Breast epithelium (tissue), 3 donors: Measurements from ENCODE around the gene TFCP2L1.

Experiments used
- POLR2A ChIP-seq: fragments of 450-650 bp; IDR thresholded peaks from one replicate; pipeline ENCODE4 v1.6.1; 2016; ENCODE audit warnings: antibody characterized with exemption, mild to moderate bottlenecking, moderate library complexity
- POLR2AphosphoS5 ChIP-seq, 3 donors: sonication (generic); formaldehyde crosslinking; IDR thresholded peaks; one replicate each; pipeline ENCODE4 v1.6.1; 2017; ENCODE audit warnings: antibody characterized with exemption in 3 of 3

DNA sequence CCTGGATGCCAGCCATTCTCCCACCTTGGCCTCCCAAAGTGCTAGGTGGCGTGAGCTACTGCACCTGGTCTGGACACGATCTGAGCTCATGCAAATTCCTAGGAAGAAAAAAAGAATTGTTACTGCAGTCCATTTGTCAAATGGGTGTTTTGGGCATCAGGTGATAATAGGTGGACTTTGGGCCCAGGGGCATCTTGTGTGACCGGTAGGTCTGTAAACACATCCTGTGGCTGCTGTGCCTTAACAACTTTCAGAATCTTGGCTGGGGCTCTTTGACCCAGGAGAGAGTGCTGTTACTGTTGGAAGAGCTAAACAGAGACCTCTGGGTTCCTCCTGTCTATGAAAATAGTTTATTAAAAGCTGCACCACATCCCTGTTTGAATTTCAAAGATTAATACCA is 34.9 kb upstream of the TFCP2L1 start:
- TF ChIP-seq POLR2AphosphoS5 (IDR thresholded peaks at IDR 0.05) (no peak), POLR2A (no peak)
